ENCODE data around the gene STUM. TPM values are rescaled to one million over a fixed set of nuclear protein-coding genes. Genes with fewer than 3 reads are reported as not detected.

The STUM gene
- polyA plus RNA-seq, 1 donor (not counting 4 experiments of a cell fraction or from before 2014, with no cell fraction given), result 0.01 TPM

DNA sequence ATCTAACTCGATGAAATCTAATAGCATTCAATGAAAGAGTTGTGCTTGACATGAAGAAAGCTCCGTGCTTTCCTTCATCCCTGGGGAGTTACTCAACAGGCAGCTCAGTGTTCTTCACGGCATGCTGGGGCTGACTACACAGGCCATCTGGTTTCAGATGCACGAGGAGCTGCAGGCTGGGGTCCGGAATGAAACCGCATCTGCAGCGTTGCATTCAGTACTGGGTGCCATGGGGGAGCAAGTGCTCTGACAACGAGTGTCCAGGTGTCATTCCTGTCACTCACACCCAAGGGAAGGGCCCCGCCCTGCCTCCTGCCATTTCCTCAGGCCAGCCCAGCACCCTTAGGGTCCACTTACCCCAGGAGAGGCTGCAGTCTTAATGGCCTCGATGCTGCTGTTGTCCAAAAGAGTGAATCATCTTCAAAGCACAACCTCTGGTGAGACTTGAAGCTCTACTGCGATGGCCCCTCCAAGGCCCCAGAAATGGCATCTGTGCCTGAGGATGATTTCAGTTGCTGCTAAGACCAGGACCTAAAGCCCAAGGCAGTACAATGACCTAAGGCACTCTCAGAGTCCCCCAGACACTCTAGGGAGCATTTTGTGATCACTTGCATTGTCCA, 61.4 kb downstream of the STUM start:
- Histone ChIP-seq H3K27ac (ENCODE audit: control insufficient read depth, insufficient read depth, low read length) (no peak overlapping the region), H3K4me2 (ENCODE audit: control insufficient read depth, extremely low read depth, insufficient read depth, low read depth, low read length) (no peak overlapping the region), H4K20me1 (ENCODE audit: control insufficient read depth, extremely low read depth, insufficient read depth, low read length) (peaks cover 3% of the 10 kb centered on the region), H3K4me3 (ENCODE audit: control insufficient read depth in 2 of 3, extremely low read depth in 1 of 3, insufficient read depth in 2 of 3, low read depth in 1 of 3, low read length in 3 of 3) (no peak overlapping the region), H3K9me3 (ENCODE audit: control insufficient read depth, low read depth, low read length) (no peaks in the 10 kb centered on the region), H3K36me3 (ENCODE audit: control insufficient read depth in 2 of 2, extremely low read depth in 1 of 2, insufficient read depth in 2 of 2, low read length in 2 of 2) (no peaks in the 10 kb centered on the region), H3K9me1 (ENCODE audit: control insufficient read depth, extremely low read depth, insufficient read depth, low read length) (no peaks in the 10 kb centered on the region), H3K9ac (ENCODE audit: control insufficient read depth, extremely low read depth, insufficient read depth, low read length) (no peak overlapping the region), H3K79me2 (ENCODE audit: control insufficient read depth, insufficient read depth, low read length) (no peaks in the 10 kb centered on the region), H2AFZ (ENCODE audit: control insufficient read depth, low read length) (no peak overlapping the region), H3K27me3 (ENCODE audit: control insufficient read depth, extremely low read depth, insufficient read depth, low read length) (peaks cover 3% of the 10 kb centered on the region), H3K4me1 (ENCODE audit: control insufficient read depth, extremely low read depth, insufficient read depth, low read length) (no peaks in the 10 kb centered on the region)
- TF ChIP-seq, protein P1, sequence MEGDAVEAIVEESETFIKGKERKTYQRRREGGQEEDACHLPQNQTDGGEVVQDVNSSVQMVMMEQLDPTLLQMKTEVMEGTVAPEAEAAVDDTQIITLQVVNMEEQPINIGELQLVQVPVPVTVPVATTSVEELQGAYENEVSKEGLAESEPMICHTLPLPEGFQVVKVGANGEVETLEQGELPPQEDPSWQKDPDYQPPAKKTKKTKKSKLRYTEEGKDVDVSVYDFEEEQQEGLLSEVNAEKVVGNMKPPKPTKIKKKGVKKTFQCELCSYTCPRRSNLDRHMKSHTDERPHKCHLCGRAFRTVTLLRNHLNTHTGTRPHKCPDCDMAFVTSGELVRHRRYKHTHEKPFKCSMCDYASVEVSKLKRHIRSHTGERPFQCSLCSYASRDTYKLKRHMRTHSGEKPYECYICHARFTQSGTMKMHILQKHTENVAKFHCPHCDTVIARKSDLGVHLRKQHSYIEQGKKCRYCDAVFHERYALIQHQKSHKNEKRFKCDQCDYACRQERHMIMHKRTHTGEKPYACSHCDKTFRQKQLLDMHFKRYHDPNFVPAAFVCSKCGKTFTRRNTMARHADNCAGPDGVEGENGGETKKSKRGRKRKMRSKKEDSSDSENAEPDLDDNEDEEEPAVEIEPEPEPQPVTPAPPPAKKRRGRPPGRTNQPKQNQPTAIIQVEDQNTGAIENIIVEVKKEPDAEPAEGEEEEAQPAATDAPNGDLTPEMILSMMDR (optimal IDR thresholded peaks at IDR 0.05 in 1 of 3, IDR thresholded peaks at IDR 0.05 in 1 of 3, conservative IDR thresholded peaks at IDR 0.05 in 1 of 3; ENCODE audit: extremely low read depth in 1 of 3, insufficient read depth in 2 of 3, low read length in 3 of 3), result no peak
- TF ChIP-seq EZH2 (IDR thresholded peaks at IDR 0.05; ENCODE audit: low read length), result no peak
- no peak for FAIRE-seq
- dilution Hi-C loops (cut with MboI; ENCODE audit: extremely low pct_ligation_motif_present, low sequenced_read_pairs), result no loop called here
- DNase-seq (ENCODE audit: low read depth, low spot score), result no peak

DNA sequence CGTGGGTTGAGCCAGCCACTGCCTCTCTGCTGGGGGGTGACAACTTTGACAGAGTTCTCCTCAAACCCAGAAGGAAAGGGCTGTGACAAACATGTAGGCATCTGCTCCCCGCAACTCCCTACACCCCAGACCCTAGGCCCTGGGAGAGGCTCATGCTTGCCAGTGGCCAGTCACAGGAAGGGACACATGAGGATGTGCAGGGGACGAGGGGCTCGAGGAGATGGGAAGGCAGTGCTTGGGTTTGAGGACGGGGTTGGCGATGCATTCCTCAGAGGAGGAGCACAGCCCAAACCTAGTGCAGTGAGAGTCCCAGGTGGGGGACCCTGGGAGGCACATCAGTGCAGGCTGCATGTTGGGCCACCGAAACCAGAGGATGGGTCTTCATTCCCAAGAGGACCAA, 62.1 kb downstream of the STUM start:
- H3K9me3 ChIP-seq (ENCODE audit: control insufficient read depth, low read depth, low read length), result no peaks in the 10 kb centered on the region
- no peaks in the 10 kb centered on the region for H3K36me3 ChIP-seq (ENCODE audit: control insufficient read depth in 2 of 2, extremely low read depth in 1 of 2, insufficient read depth in 2 of 2, low read length in 2 of 2)
- no peaks in the 10 kb centered on the region for H3K9me1 ChIP-seq (ENCODE audit: control insufficient read depth, extremely low read depth, insufficient read depth, low read length)
- H3K4me3 ChIP-seq (ENCODE audit: control insufficient read depth in 2 of 3, extremely low read depth in 1 of 3, insufficient read depth in 2 of 3, low read depth in 1 of 3, low read length in 3 of 3), result no peak overlapping the region
- FAIRE-seq (no peak), DNase-seq (ENCODE audit: low read depth, low spot score) (no peak)
- H3K79me2 ChIP-seq (ENCODE audit: control insufficient read depth, insufficient read depth, low read length), result no peaks in the 10 kb centered on the region
- H3K4me1 ChIP-seq (ENCODE audit: control insufficient read depth, extremely low read depth, insufficient read depth, low read length), result no peaks in the 10 kb centered on the region
- H4K20me1 ChIP-seq (ENCODE audit: control insufficient read depth, extremely low read depth, insufficient read depth, low read length), result peaks cover 3% of the 10 kb centered on the region
- TF ChIP-seq EZH2 (IDR thresholded peaks at IDR 0.05; ENCODE audit: low read length), result no peak
- TF ChIP-seq, protein P1 (optimal IDR thresholded peaks at IDR 0.05 in 1 of 3, IDR thresholded peaks at IDR 0.05 in 1 of 3, conservative IDR thresholded peaks at IDR 0.05 in 1 of 3; ENCODE audit: extremely low read depth in 1 of 3, insufficient read depth in 2 of 3, low read length in 3 of 3), result no peak
- no peak overlapping the region for H2AFZ ChIP-seq (ENCODE audit: control insufficient read depth, low read length)
- dilution Hi-C loops (cut with MboI; ENCODE audit: extremely low pct_ligation_motif_present, low sequenced_read_pairs), result no loop called here
- peaks cover 3% of the 10 kb centered on the region for H3K27me3 ChIP-seq (ENCODE audit: control insufficient read depth, extremely low read depth, insufficient read depth, low read length)
- H3K4me2 ChIP-seq (ENCODE audit: control insufficient read depth, extremely low read depth, insufficient read depth, low read depth, low read length), result no peak overlapping the region
- no peak overlapping the region for H3K9ac ChIP-seq (ENCODE audit: control insufficient read depth, extremely low read depth, insufficient read depth, low read length)
- no peak overlapping the region for H3K27ac ChIP-seq (ENCODE audit: control insufficient read depth, insufficient read depth, low read length)

Measured in keratinocyte (primary cell).